HepG2 (cell line): ENCODE results near the gene IRF7. TPM values are rescaled to one million over a fixed set of nuclear protein-coding genes. Genes with fewer than 3 reads are reported as not detected.

Source experiments
- FOXJ3 ChIP-seq: sonication (generic); formaldehyde crosslinking; IDR thresholded peaks from 2 replicates; pipeline ENCODE4 v1.4.0; 2020; ENCODE audit warnings: missing genetic modification reagents, mild to moderate bottlenecking, borderline replicate concordance
- GATAD1 ChIP-seq: IDR thresholded peaks from 2 replicates; pipeline ENCODE4 v1.6.1; 2016; ENCODE audit warnings: missing genetic modification reagents, missing compliant biosample characterization
- KAT2B ChIP-seq: fragments of 150-350 bp; IDR thresholded peaks from 2 replicates; pipeline ENCODE4 v1.6.1; 2014; ENCODE audit warnings: low read depth, low read length, borderline replicate concordance
- KDM4B ChIP-seq: sonication (generic); formaldehyde crosslinking; IDR thresholded peaks from 2 replicates; pipeline ENCODE4 v1.4.0; 2020; ENCODE audit warnings: missing genetic modification reagents
- MEIS2 ChIP-seq: sonication (generic); formaldehyde crosslinking; IDR thresholded peaks from 2 replicates; pipeline ENCODE4 v1.9.0; 2021; ENCODE audit warnings: mild to moderate bottlenecking, missing genetic modification reagents
- NCOA1 ChIP-seq: sonication (generic); formaldehyde crosslinking; IDR thresholded peaks from 2 replicates; pipeline ENCODE4 v1.9.0; 2021; ENCODE audit warnings: missing genetic modification reagents
- PHB2 ChIP-seq: fragments of 450-650 bp; IDR thresholded peaks from 2 replicates; pipeline ENCODE4 v1.6.1; 2018; ENCODE audit not compliant: partially characterized antibody
- REL ChIP-seq: sonication (generic); formaldehyde crosslinking; conservative IDR thresholded peaks from 2 replicates; pipeline ENCODE4 v1.8.0; 2022; ENCODE audit warnings: mild to moderate bottlenecking, missing genetic modification reagents, moderate library complexity
- SKI ChIP-seq: fragments of 450-650 bp; IDR thresholded peaks from one replicate; pipeline ENCODE4 v1.6.1; 2018; ENCODE audit warnings: mild to moderate bottlenecking; ENCODE audit not compliant: partially characterized antibody
- SMC3 ChIP-seq: IDR thresholded peaks from 2 replicates; pipeline ENCODE4 v1.6.1; 2011; ENCODE audit warnings: low read length, improper control_type of control experiment
- SNAPC4 ChIP-seq: sonication (generic); formaldehyde crosslinking; IDR thresholded peaks from 2 replicates; pipeline ENCODE4 v1.4.0; 2020; ENCODE audit warnings: mild to moderate bottlenecking, missing genetic modification reagents
- SYNCRIP ChIP-seq: fragments of 200-400 bp; formaldehyde crosslinking; IDR thresholded peaks from 2 replicates; pipeline ENCODE4 v1.6.1; 2018; ENCODE audit warnings: mild to moderate bottlenecking, low read depth, low read length; ENCODE audit not compliant: insufficient read depth
- TCF7 ChIP-seq: sonication (generic); IDR thresholded peaks from 2 replicates; pipeline ENCODE4 v1.6.1; 2016; ENCODE audit warnings: antibody characterized with exemption, low read depth
- ZNF337 ChIP-seq: sonication (generic); formaldehyde crosslinking; IDR thresholded peaks from 2 replicates; pipeline ENCODE4 v1.5.1; 2020; ENCODE audit warnings: missing genetic modification reagents, low read depth, mild to moderate bottlenecking, borderline replicate concordance
- ZNF441 ChIP-seq: sonication (generic); formaldehyde crosslinking; IDR thresholded peaks from 2 replicates; pipeline ENCODE4 v1.7.0; 2021; ENCODE audit warnings: missing genetic modification reagents, borderline replicate concordance
- ZNF503 ChIP-seq: sonication (generic); formaldehyde crosslinking; IDR thresholded peaks from 2 replicates; pipeline ENCODE4 v1.4.0; 2020; ENCODE audit warnings: missing genetic modification reagents
- ZNF543 ChIP-seq: sonication (generic); formaldehyde crosslinking; IDR thresholded peaks from 2 replicates; pipeline ENCODE4 v1.4.0; 2020; ENCODE audit warnings: mild to moderate bottlenecking, missing genetic modification reagents
- ZNF768 ChIP-seq: sonication (generic); formaldehyde crosslinking; IDR thresholded peaks from 2 replicates; pipeline ENCODE4 v1.4.0; 2020; ENCODE audit warnings: missing genetic modification reagents
- ZNF776 ChIP-seq: sonication (generic); formaldehyde crosslinking; IDR thresholded peaks from 2 replicates; pipeline ENCODE4 v1.4.0; 2020; ENCODE audit warnings: mild to moderate bottlenecking, missing genetic modification reagents
- ZNF792 ChIP-seq: IDR thresholded peaks from 2 replicates; pipeline ENCODE4 v1.6.1; 2016
- ZNF800 ChIP-seq: sonication (generic); formaldehyde crosslinking; IDR thresholded peaks from 2 replicates; pipeline ENCODE4 v1.4.0; 2020; ENCODE audit warnings: missing genetic modification reagents
- ZNF816 ChIP-seq: sonication (generic); formaldehyde crosslinking; IDR thresholded peaks from 2 replicates; pipeline ENCODE4 v1.8.0; 2022; ENCODE audit warnings: missing genetic modification reagents, mild to moderate bottlenecking, borderline replicate concordance
- ZSCAN25 ChIP-seq: sonication (generic); formaldehyde crosslinking; IDR thresholded peaks from 2 replicates; pipeline ENCODE4 v1.8.0; 2022; ENCODE audit warnings: mild to moderate bottlenecking, missing genetic modification reagents
- polyA plus RNA-seq, 8 experiments: library from polyadenylated mRNA; depleted of rRNA in 3 of 8; stranded (reverse) in 7 of 8; unstranded in 1 of 8; fragments of >200 nt; fragmentation: Illumina TruSeq in 4 of 8; extraction: Trizol in 4 of 8; gene quantifications; 2 replicates each; pipeline versions ENCODE4 v1.2.1 to v1.2.3, GENCODE V29; 2011 to 2016; ENCODE audit warnings: low read depth in 4 of 8, missing spikeins in 1 of 8, mixed read lengths in 1 of 8; ENCODE audit not compliant: insufficient read depth in 1 of 8
- total RNA-seq, 5 experiments: library from RNA; depleted of rRNA; stranded (reverse); fragments of >200 nt; fragmentation: Illumina TruSeq; extraction: Trizol; gene quantifications; 2 replicates each; pipeline ENCODE4 v1.2.3, GENCODE V29; 2016; ENCODE audit warnings: low read depth in 1 of 5

IRF7 gene
- total and polyA plus RNA-seq, 2 of the 13 experiments (the other 11 are each of a cell fraction or from before 2014, with no cell fraction given) = not detected

- TF ChIP-seq ZNF441 (CRISPR knock-in tag) (0 out of 2 replicates have a peak, but pooled peaks have one; percentile 21), ZNF816 (CRISPR knock-in tag) (no peak), REL (CRISPR knock-in tag) (no peak), ZNF776 (CRISPR knock-in tag) (peak; percentile 16; the same call in 1 of the 2 replicates), TCF7 (no peak), MEIS2 (0 out of 2 replicates have a peak, but pooled peaks have one; percentile 4), KAT2B (no peak), ZSCAN25 (no peak), ZNF503 (CRISPR knock-in tag) (no peak), SYNCRIP (no peak), PHB2 (no peak), FOXJ3 (CRISPR knock-in tag) (no peak), GATAD1 (CRISPR knock-in tag) (no peak), ZNF792 (no peak), ZNF543 (CRISPR knock-in tag) (no peak), ZNF768 (CRISPR knock-in tag) (peak; percentile 44; the same call in 1 of the 2 replicates), SMC3 (no peak), SNAPC4 (no peak), KDM4B (CRISPR knock-in tag) (no peak), SKI (no peak), ZNF337 (no peak), ZNF800 (no peak), NCOA1 (CRISPR knock-in tag) (no peak)
These were observed 38.7 kb downstream of the IRF7 start (continued) for GRCh38 chr11:576811-577610.
